ENCODE data around the gene SIGLEC7.
A peak's percentile ranks its signal among the peaks of the same experiment; 100 is the strongest.

SIGLEC7 gene

DNA sequence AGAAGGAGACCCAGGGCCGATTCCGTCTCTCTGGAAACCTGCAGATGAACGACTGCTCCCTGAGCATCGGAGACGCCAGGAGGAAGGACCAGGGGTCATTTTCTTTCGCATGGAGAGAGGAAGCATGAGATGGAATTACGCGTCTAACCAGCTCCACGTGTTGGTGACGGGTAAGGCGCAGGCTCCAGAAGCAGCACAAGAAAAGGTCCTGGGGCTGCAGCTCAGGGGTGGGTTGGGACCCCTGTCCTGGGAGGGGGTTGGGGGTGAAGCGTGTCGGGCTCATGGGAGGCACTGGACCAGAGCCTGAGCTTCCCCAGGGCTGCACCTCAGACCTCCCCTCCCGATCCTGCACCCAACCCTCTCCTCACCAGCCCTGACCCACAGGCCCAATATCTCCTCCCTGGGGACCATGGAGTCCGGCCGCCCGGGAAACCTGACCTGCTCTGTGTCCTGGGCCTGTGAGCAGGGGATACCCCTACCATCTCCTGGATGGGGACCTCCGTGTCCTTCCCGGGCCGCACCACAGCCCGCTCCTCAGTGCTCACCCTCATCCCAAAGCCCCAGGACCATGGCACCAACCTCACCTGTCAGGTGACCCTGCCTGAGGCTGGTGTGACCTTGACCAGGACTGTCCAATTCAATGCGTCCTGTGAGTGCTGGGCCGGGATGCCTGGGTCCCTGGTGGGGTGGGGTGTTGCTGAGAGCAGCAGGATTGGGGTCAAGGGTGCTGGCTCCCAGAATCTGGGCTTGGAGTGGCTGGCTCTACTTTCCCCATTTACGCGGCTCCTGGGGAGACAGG lies 43.2 kb downstream of the SIGLEC7 start:
- H3K4me1 Mint-ChIP-seq, result peaks cover 5% of the 10 kb centered on the region
- no peak overlapping the region for H3K4me3 Mint-ChIP-seq
- H3K9me3 Mint-ChIP-seq, result no peaks in the 10 kb centered on the region
- H3K27ac Mint-ChIP-seq, result no peak overlapping the region
- ATAC-seq, result no peak
- no peak for DNase-seq
- peaks cover 19% of the 10 kb centered on the region for H3K27me3 Mint-ChIP-seq
- H3K36me3 Mint-ChIP-seq (ENCODE audit: low read depth), result no peaks in the 10 kb centered on the region

DNA sequence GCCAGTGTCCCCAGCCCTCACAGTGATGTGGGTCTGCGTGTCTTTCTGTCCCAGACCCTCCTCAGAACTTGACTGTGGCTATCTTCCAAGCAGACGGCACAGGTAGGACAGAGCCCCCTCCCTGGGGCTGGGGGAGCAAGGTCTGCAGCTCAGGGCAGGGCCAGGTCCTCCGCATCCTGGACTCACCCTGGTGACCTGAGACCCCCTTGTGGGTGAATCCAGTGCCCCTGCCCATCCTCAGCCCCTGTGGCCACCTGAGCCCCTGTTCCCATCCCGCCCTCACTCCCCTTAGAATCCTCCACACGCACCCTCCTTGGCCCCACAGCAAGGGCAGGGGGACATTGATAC lies 43.7 kb downstream of the SIGLEC7 start:
- no peak overlapping the region for H3K4me3 Mint-ChIP-seq
- no peak for DNase-seq
- peaks cover 5% of the 10 kb centered on the region for H3K4me1 Mint-ChIP-seq

DNA sequence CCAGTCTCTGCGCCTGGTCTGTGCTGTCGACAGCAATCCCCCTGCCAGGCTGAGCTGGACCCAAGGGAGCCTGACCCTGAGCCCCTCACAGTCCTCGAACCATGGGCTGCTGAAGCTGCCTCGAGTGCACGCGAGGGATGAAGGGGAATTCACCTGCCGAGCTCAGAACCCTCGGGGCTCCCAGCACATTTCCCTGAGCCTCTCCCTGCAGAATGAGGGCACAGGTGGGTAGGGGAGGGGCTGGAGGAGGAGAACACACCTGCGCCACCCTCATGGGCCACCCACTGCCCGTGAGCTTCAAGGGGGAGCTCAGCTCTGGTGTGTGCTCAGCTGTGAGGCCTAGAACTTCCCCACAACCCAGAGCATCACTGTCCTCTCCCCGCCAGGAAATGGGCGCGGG lies 44.2 kb downstream of the SIGLEC7 start:
- ATAC-seq, result no peak
- H3K27ac Mint-ChIP-seq, result no peak overlapping the region
- H3K36me3 Mint-ChIP-seq (ENCODE audit: low read depth), result no peaks in the 10 kb centered on the region
- peaks cover 5% of the 10 kb centered on the region for H3K4me1 Mint-ChIP-seq
- peaks cover 19% of the 10 kb centered on the region for H3K27me3 Mint-ChIP-seq
- H3K9me3 Mint-ChIP-seq, result no peaks in the 10 kb centered on the region
- DNase-seq, result no peak
- no peak overlapping the region for H3K4me3 Mint-ChIP-seq

More for the DNA sequence above, 43.7 kb downstream of the SIGLEC7 start:
- Mint-ChIP-seq H3K27ac (no peak overlapping the region), H3K36me3 (ENCODE audit: low read depth) (no peaks in the 10 kb centered on the region), H3K9me3 (no peaks in the 10 kb centered on the region), H3K27me3 (peaks cover 19% of the 10 kb centered on the region)
- ATAC-seq, result no peak

DNA sequence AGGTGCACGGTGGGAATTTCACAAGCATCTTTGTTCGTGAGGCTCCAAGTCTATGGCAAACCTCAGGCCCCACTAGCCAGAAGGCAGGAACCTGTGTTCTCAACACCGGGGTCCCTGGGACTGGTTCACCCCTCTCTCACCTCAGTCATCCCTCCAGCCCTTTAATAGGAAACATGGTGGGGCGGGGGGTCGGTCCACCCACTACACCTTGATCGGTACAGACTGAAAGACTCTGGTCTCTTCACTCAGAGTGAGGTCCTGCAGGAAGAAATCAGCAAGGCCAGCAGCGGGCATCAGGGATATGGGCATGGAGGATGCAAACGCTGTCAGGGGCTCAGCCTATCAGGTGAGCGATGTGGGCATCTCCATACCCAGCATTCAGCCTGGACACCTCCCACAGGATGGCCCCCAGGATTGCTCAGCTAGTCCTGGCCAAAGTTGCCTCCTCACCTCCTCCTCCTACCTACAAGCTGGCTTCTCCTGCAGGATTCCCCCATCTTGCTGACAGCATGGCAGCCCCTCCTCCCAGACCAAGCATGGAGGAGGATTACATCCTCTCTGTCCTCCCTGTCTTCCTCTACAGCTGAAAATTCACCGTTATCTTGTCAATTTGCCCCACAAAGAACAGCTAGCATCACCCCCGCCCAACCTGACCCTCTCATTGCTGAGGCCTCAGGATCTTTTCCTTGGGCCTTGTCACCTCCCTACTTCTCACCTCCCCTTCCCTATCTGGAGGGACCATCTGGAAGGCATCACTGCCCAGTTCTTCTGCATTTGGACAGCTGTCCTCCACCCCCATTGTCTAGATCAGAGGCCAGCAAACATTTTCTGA lies 45.5 kb downstream of the SIGLEC7 start:
- peaks cover 21% of the 10 kb centered on the region for H3K27me3 Mint-ChIP-seq
- H3K4me1 Mint-ChIP-seq, result peaks cover 3% of the 10 kb centered on the region
- ATAC-seq (no peak), DNase-seq (no peak)
- no peaks in the 10 kb centered on the region for H3K36me3 Mint-ChIP-seq (ENCODE audit: low read depth)
- H3K9me3 Mint-ChIP-seq, result no peaks in the 10 kb centered on the region
- no peak overlapping the region for H3K4me3 Mint-ChIP-seq
- H3K27ac Mint-ChIP-seq, result no peak overlapping the region

DNA sequence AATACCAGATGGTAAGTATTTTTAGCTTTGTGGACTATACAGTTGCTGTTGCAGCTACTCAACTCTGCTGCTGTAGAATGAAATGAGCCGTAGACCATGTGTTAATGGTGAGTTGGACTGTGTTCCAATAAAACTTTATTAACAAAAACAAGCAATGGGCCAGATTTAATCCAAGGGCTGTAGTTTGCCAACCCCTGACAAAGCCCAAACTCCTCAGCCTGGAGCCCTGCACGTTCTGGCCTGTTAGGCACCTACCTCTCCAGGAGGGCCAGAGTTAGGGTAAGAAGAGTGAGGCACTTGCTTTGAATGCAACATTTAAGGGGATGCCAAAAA lies 46.1 kb downstream of the SIGLEC7 start:
- Mint-ChIP-seq H3K9me3 (no peaks in the 10 kb centered on the region), H3K27me3 (peaks cover 21% of the 10 kb centered on the region), H3K4me3 (no peak overlapping the region), H3K4me1 (peaks cover 3% of the 10 kb centered on the region), H3K27ac (no peak overlapping the region), H3K36me3 (ENCODE audit: low read depth) (no peaks in the 10 kb centered on the region)
- DNase-seq (no peak), ATAC-seq (no peak)

DNA sequence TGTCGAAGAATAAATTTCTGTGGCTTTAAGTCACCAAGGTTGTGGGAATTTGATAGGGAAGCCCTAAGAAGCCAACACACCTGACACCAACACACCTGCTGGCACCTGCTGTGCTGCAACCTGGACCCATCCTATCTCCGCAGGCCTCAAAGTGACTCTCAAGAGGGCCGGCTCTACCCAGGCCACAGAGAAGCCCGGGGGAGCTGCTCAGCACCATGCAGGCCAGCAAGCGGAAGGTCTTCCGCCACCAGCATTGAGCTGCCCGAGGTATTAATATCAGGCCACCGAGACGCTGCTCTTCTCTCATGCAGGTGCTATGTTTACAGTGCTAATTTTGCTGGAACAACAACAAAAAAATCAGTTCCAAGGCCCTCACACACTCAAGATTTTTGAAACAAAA lies 50.6 kb downstream of the SIGLEC7 start:
- H3K36me3 Mint-ChIP-seq (ENCODE audit: low read depth), result no peaks in the 10 kb centered on the region
- no peak overlapping the region for H3K4me3 Mint-ChIP-seq
- no peak overlapping the region for H3K27ac Mint-ChIP-seq
- peaks cover 2% of the 10 kb centered on the region for H3K27me3 Mint-ChIP-seq
- ATAC-seq (no peak), DNase-seq (no peak)
- H3K9me3 Mint-ChIP-seq, result no peaks in the 10 kb centered on the region
- H3K4me1 Mint-ChIP-seq, result peaks cover 4% of the 10 kb centered on the region

DNA sequence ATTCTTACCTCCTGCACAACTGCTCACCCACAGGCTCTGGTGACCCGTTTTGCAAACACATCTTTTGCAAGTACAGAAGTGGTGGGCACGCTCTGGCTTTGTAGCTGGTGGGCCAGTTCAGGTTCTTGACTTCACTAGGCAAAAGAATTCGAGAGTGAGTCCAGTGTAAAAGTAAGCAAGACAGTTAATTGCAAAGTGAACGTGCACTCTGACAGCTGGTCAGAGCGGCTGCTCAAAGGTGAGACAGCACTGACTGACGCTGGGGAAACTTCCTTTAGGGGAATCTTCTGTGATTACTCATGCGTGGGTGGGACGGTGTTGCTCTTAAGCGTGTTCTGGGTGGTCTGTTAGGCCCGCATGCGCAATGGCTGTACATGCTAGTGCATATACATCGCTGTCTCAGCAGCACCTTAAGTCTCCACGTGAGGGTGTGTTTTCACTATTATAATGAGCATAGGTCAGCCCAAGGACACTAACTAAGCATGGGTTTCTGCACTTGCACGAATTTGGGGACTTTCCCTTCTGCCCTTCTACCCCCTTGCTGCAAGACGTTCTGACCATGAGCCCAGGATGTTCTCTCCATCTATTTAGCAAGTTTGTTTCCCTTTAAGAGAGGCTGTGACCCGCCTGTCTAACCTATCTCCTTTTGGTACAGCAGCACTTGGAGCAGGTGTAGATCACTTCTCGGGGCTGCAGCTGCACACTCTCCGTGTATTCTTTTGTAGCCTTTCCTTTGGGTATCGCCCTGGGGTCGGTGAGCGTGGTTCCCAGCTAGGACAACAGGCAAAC lies 52.6 kb downstream of the SIGLEC7 start:
- Mint-ChIP-seq H3K4me3 (no peak overlapping the region), H3K27ac (no peak overlapping the region), H3K4me1 (peaks cover 4% of the 10 kb centered on the region), H3K9me3 (no peaks in the 10 kb centered on the region), H3K27me3 (peaks cover 2% of the 10 kb centered on the region), H3K36me3 (ENCODE audit: low read depth) (no peaks in the 10 kb centered on the region)
- DNase-seq, result no peak
- ATAC-seq, result peak; percentile 88

DNA sequence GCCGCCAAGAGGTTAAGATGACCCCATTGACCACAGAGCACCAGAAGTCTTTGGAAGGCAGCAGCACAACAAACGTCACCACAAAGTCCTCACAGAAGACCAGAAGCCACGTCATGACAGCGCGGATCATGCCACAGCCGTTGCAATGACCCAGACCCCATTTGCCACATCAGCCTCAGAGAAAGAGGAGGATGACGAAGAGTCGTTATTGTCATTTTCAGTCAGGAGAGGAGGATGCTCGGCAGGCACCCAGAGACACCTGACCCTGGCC lies 53.1 kb downstream of the SIGLEC7 start:
- Mint-ChIP-seq H3K27me3 (peaks cover 5% of the 10 kb centered on the region), H3K36me3 (ENCODE audit: low read depth) (no peaks in the 10 kb centered on the region), H3K9me3 (no peaks in the 10 kb centered on the region), H3K4me3 (no peak overlapping the region), H3K27ac (no peak overlapping the region), H3K4me1 (peaks cover 4% of the 10 kb centered on the region)
- ATAC-seq, result no peak
- DNase-seq, result no peak

DNA sequence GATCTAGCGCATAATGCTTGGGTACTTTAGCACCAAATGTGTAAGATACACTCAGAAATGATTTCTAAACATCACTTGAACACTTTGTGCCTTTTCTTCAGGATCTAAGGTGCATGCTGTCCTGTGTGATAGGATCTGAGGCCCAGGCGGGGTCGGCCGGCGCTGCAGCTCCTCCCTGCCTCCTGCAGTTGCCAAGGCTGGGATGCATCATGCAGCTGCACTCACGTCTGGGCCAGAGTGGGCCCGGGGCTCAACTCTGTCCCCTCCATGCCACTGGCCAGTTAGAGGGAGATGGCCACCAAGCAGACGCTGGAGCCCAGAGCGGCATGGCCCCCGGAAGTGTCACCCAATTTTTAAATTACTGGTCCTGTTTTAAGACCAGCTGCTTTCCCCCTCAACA lies 53.5 kb downstream of the SIGLEC7 start:
- DNase-seq (no peak), ATAC-seq (no peak)
- H3K36me3 Mint-ChIP-seq (ENCODE audit: low read depth), result no peaks in the 10 kb centered on the region
- H3K27me3 Mint-ChIP-seq, result peaks cover 9% of the 10 kb centered on the region
- no peaks in the 10 kb centered on the region for H3K9me3 Mint-ChIP-seq
- peaks cover 4% of the 10 kb centered on the region for H3K4me1 Mint-ChIP-seq
- H3K27ac Mint-ChIP-seq, result no peak overlapping the region
- no peak overlapping the region for H3K4me3 Mint-ChIP-seq

DNA sequence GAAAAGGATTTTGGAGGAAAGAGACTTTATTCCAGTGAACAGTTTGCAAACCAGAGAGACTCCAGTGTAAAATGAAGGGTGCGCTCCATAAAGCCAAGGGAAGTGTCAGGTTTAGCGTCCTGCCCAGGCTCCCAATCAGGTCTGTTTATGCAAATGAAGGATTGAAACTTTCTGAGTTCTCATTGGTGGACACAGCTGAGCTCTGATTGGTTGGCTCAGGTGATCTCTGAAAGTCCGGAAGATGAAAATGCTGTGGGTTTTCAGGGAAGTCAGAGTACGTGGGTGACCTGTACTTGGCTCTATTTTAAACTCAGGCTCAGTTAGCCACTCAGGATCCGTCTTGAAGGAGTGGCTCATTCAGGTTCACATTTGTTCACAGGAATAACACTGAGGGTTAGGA lies 54.1 kb downstream of the SIGLEC7 start:
- Mint-ChIP-seq H3K4me1 (peaks cover 4% of the 10 kb centered on the region), H3K36me3 (ENCODE audit: low read depth) (no peaks in the 10 kb centered on the region), H3K27ac (no peak overlapping the region), H3K27me3 (peaks cover 12% of the 10 kb centered on the region), H3K4me3 (no peak overlapping the region), H3K9me3 (no peaks in the 10 kb centered on the region)
- ATAC-seq (no peak), DNase-seq (no peak)

DNA sequence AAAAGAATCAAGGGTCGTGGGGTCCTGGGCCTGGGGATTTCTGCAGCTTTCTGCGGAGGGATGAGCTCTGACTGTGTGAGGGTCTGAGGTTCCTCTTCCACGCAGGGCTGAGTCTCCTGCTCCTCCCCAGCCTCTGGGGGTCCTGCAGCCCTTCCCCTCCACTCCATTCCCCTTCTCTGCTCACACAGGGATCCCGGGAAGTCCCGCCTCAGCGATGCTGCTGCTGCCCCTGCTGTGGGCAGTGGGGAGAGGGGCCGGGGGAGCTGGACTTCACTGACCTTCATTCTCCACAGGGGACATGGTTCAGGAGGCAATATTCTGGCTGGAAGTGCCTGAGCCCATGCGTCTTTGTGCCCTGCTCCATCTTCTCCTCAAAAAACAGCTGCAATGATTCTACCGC lies 56.5 kb downstream of the SIGLEC7 start:
- Mint-ChIP-seq H3K9me3 (no peaks in the 10 kb centered on the region), H3K4me1 (peaks cover 4% of the 10 kb centered on the region), H3K36me3 (ENCODE audit: low read depth) (no peaks in the 10 kb centered on the region), H3K27ac (no peak overlapping the region), H3K27me3 (peaks cover 10% of the 10 kb centered on the region), H3K4me3 (no peak overlapping the region)
- DNase-seq (no peak), ATAC-seq (no peak)

DNA sequence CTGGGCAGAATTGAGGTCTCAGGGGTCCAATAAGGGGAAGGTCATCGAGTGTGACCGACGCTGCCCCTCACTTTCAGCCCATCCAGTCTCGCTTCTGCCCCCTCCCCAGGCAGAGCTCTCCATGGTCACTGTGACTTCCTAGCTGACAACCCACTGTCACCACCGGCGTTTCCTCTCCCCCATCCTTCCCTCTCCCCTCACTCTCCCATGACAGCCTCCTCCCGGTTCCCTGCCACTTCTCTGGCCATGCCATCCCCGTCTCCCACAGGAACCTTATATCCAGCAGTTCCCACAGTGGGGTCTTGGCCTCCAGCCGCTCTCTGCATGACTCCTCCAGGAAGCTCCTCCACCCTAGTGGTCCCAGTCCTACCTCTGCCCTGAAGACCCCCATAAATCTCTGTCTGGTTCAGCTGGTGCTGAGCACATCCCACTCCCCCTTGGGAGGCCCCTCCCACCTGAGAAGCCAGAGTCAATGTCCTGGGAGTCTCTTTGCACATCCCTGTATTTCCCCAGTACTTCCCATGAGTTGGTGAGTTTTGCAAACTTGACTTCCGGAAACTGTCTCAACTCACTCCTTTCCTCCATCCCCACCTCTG lies 58.1 kb downstream of the SIGLEC7 start:
- Mint-ChIP-seq H3K36me3 (ENCODE audit: low read depth) (no peaks in the 10 kb centered on the region), H3K27ac (no peak overlapping the region), H3K4me3 (no peak overlapping the region), H3K9me3 (no peaks in the 10 kb centered on the region), H3K27me3 (peaks cover 10% of the 10 kb centered on the region), H3K4me1 (no peaks in the 10 kb centered on the region)
- DNase-seq (no peak), ATAC-seq (no peak)

DNA sequence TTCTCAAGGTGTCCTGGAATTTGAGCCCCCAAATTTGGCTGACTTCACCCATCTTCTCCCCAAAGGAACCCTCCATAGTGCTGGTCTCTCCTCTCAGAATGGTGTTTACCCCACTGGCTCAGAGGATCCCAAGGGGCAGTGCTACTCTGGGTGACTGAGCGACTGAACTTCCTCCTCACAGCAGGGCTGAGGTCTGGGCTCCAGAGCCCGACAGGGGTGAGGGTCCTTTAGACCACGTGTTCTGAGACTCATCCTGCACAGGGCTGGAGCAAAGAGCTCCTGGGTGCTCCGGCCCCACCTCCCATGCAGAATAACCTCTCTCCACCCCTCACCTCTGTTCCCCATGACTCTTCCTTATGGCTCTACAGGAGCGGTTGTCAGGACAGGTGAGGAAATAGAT lies 59.6 kb downstream of the SIGLEC7 start:
- DNase-seq, result no peak
- H3K36me3 Mint-ChIP-seq (ENCODE audit: low read depth), result no peaks in the 10 kb centered on the region
- H3K9me3 Mint-ChIP-seq, result no peaks in the 10 kb centered on the region
- no peak overlapping the region for H3K27ac Mint-ChIP-seq
- ATAC-seq, result no peak
- no peak overlapping the region for H3K4me3 Mint-ChIP-seq
- peaks cover 10% of the 10 kb centered on the region for H3K27me3 Mint-ChIP-seq
- H3K4me1 Mint-ChIP-seq, result no peaks in the 10 kb centered on the region
